ENCODE data around the gene FGF7. TPM values are rescaled to one million over a fixed set of nuclear protein-coding genes. Genes with fewer than 3 reads are reported as not detected.

Gene FGF7
- total and polyA plus RNA-seq, 9 of the 15 experiments (the other 6 are each of a cell fraction or from before 2014, with no cell fraction given), result not detected

GRCh38 chr15:49430046-49430445, 7.0 kb downstream of the FGF7 start:
- ATAC-seq, result no peak

GRCh38 chr15:49435174-49435573, 12.1 kb downstream of the FGF7 start:
- CTCF ChIA-PET (ENCODE audit: low intra/inter-chr PET ratio), result no interaction called here
- Histone ChIP-seq H3K4me2 (ENCODE audit: insufficient read depth, low read length) (no peak overlapping the region), H3K9ac (ENCODE audit: insufficient read depth in 1 of 2, low read depth in 2 of 2, low read length in 2 of 2) (no peak overlapping the region), H3K79me2 (ENCODE audit: control insufficient read depth, insufficient read depth, low read length) (no peaks in the 10 kb centered on the region), H2AFZ (ENCODE audit: low read depth, low read length) (no peak overlapping the region), H3K4me1 (replicated peaks in 1 of 2; ENCODE audit: control insufficient read depth in 2 of 2, insufficient read depth in 2 of 2, low read length in 2 of 2) (peaks cover 0 to 3% of the 10 kb centered on the region in 2 experiments; a peak in 1 of 5 replicates), H4K20me1 (replicated peaks; ENCODE audit: control insufficient read depth, insufficient read depth, low read length) (no peaks in the 10 kb centered on the region), H3K4me3 (no peak overlapping the region), H3K9me1 (ENCODE audit: control insufficient read depth, insufficient read depth, low read length) (no peaks in the 10 kb centered on the region), H3K27ac (ENCODE audit: extremely low read depth, low read depth, low read length) (no peak overlapping the region), H3K27me3 (ENCODE audit: control insufficient read depth in 2 of 2, insufficient read depth in 2 of 2, low read length in 2 of 2) (no peaks in the 10 kb centered on the region), H3K9me3 (replicated peaks; ENCODE audit: control insufficient read depth, insufficient read depth, low read depth, low read length) (no peaks in the 10 kb centered on the region), H3K36me3 (ENCODE audit: control insufficient read depth, insufficient read depth, low read length) (no peaks in the 10 kb centered on the region)
- WGBS (ENCODE audit: insufficient coverage, low coverage, missing lambda C conversion rate), result 0% methylated on average over 1 of the region's 1 CpG
- POLR2A ChIA-PET, result no interaction called here
- in situ Hi-C loops (cut with MboI) (no loop called here), intact Hi-C loops (cut with micrococcal nuclease) (no loop called here)
- DNase-seq (ENCODE audit: extremely low read depth in 1 of 4, low spot score in 3 of 4) (no peak), ATAC-seq (no peak), FAIRE-seq (no peak)
- no TSS peak for BruUV-seq (replicated peaks)
- TF ChIP-seq SAFB (IDR thresholded peaks at IDR 0.05; ENCODE audit: borderline replicate concordance, low read depth, low read length) (no peak), ZNF778 (CRISPR knock-in tag; IDR thresholded peaks at IDR 0.05) (no peak), ETV1 (tag; conservative IDR thresholded peaks at IDR 0.05; ENCODE audit: low read depth) (no peak), ATF7 (IDR thresholded peaks at IDR 0.05) (no peak)

More at GRCh38 chr15:49430046-49430445, 7.0 kb downstream of the FGF7 start:
- ChIA-PET POLR2A (no interaction called here), CTCF (ENCODE audit: low intra/inter-chr PET ratio) (no interaction called here)
- H3K27ac ChIP-seq (ENCODE audit: extremely low read depth, low read depth, low read length), result no peak overlapping the region
- intact Hi-C loops (cut with micrococcal nuclease) (no loop called here), in situ Hi-C loops (cut with MboI) (no loop called here)
- no peak overlapping the region for H3K4me2 ChIP-seq (ENCODE audit: insufficient read depth, low read length)
- no peaks in the 10 kb centered on the region for H3K27me3 ChIP-seq (ENCODE audit: control insufficient read depth in 2 of 2, insufficient read depth in 2 of 2, low read length in 2 of 2)
- no peak overlapping the region for H2AFZ ChIP-seq (ENCODE audit: low read depth, low read length)
- no peaks in the 10 kb centered on the region for H4K20me1 ChIP-seq (replicated peaks; ENCODE audit: control insufficient read depth, insufficient read depth, low read length)
- no peak for TF ChIP-seq ZNF232 (CRISPR knock-in tag; IDR thresholded peaks at IDR 0.05)
- no peak for TF ChIP-seq HLTF (IDR thresholded peaks at IDR 0.05)
- no peak for TF ChIP-seq SRSF9 (IDR thresholded peaks at IDR 0.05; ENCODE audit: borderline replicate concordance, low read depth, low read length)
- TF ChIP-seq U2AF2 (optimal IDR thresholded peaks at IDR 0.05; ENCODE audit: low read depth, low read length), result no peak
- TF ChIP-seq NFE2L1 (tag; IDR thresholded peaks at IDR 0.05; ENCODE audit: borderline replicate concordance, low read depth), result no peak
- TF ChIP-seq HDAC6 (IDR thresholded peaks at IDR 0.05; ENCODE audit: low read depth, low read length), result no peak
- TF ChIP-seq YY1 (IDR thresholded peaks at IDR 0.05; ENCODE audit: borderline replicate concordance in 1 of 3, control insufficient read depth in 1 of 3, extremely low read depth in 1 of 3, insufficient read depth in 3 of 3, insufficient read length in 1 of 3, insufficient replicate concordance in 2 of 3, low read depth in 1 of 3, low read length in 2 of 3), result no peak
- TF ChIP-seq, protein P1, sequence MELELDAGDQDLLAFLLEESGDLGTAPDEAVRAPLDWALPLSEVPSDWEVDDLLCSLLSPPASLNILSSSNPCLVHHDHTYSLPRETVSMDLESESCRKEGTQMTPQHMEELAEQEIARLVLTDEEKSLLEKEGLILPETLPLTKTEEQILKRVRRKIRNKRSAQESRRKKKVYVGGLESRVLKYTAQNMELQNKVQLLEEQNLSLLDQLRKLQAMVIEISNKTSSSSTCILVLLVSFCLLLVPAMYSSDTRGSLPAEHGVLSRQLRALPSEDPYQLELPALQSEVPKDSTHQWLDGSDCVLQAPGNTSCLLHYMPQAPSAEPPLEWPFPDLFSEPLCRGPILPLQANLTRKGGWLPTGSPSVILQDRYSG (tag; conservative IDR thresholded peaks at IDR 0.05; ENCODE audit: low read depth), result no peak
- TF ChIP-seq GABPB2 (CRISPR knock-in tag; conservative IDR thresholded peaks at IDR 0.05), result no peak
- no peaks in the 10 kb centered on the region for H3K36me3 ChIP-seq (ENCODE audit: control insufficient read depth, insufficient read depth, low read length)
- H3K4me3 ChIP-seq, result no peak overlapping the region
- WGBS (ENCODE audit: insufficient coverage, low coverage, missing lambda C conversion rate), result 0% methylated on average over 1 of the region's 1 CpG
- no peak for DNase-seq (ENCODE audit: extremely low read depth in 1 of 4, low spot score in 3 of 4)
- no peak for FAIRE-seq
- no peaks in the 10 kb centered on the region for H3K4me1 ChIP-seq (replicated peaks in 1 of 2; ENCODE audit: control insufficient read depth in 2 of 2, insufficient read depth in 2 of 2, low read length in 2 of 2)
- no TSS peak for BruUV-seq (replicated peaks)
- no peaks in the 10 kb centered on the region for H3K9me1 ChIP-seq (ENCODE audit: control insufficient read depth, insufficient read depth, low read length)
- H3K79me2 ChIP-seq (ENCODE audit: control insufficient read depth, insufficient read depth, low read length), result no peaks in the 10 kb centered on the region
- no peaks in the 10 kb centered on the region for H3K9me3 ChIP-seq (replicated peaks; ENCODE audit: control insufficient read depth, insufficient read depth, low read depth, low read length)
- H3K9ac ChIP-seq (ENCODE audit: insufficient read depth in 1 of 2, low read depth in 2 of 2, low read length in 2 of 2), result no peak overlapping the region
